GM23338 (cell line): ENCODE data around the gene KIFC1. TPM values are rescaled to one million over a fixed set of nuclear protein-coding genes. Genes with fewer than 3 reads are reported as not detected.
"Not testable (repeated sequence)": the region's sequence is repeated elsewhere in the genome, so short reads cannot be mapped to it uniquely, and the experiment has no call there.

Experiments
- ATAC-seq: fragments of 200-7000 bp; cut with Tn5 transposase; 3 replicates; pipeline ENCODE4 v1.9.1; 2020
- DNase-seq: peaks from one replicate; pipeline ENCODE4 v3.0.0-alpha.2; 2015; ENCODE audit warnings: low spot score
- H2AFZ ChIP-seq: fragments of 200-600 bp; sonication (generic); 2 replicates; pipeline ENCODE4 v1.8.0; 2016; ENCODE audit warnings: antibody characterized with exemption, mild to moderate bottlenecking, moderate library complexity
- H3F3A ChIP-seq: fragments of 200-600 bp; sonication (generic); replicated peaks from 2 replicates; pipeline ENCODE4 v1.8.0; 2017; ENCODE audit warnings: antibody characterized with exemption, mixed run types, low read depth
- H3K27ac ChIP-seq: fragments of 200-600 bp; sonication (generic); 2 replicates; pipeline ENCODE4 v1.6.1; 2016; ENCODE audit warnings: low read depth
- H3K27me3 ChIP-seq: fragments of 200-600 bp; sonication (generic); 2 replicates; pipeline ENCODE4 v1.8.0; 2016; ENCODE audit warnings: mild to moderate bottlenecking, mixed run types, moderate library complexity; ENCODE audit not compliant: insufficient read depth
- H3K36me3 ChIP-seq: fragments of 200-600 bp; sonication (generic); 2 replicates; pipeline ENCODE4 v1.8.0; 2016; ENCODE audit warnings: mild to moderate bottlenecking; ENCODE audit not compliant: insufficient read depth
- H3K4me1 ChIP-seq: fragments of 200-600 bp; sonication (generic); 2 replicates; pipeline ENCODE4 v1.8.0; 2016; ENCODE audit warnings: mild to moderate bottlenecking, moderate library complexity; ENCODE audit not compliant: insufficient read depth
- H3K4me2 ChIP-seq: fragments of 200-600 bp; sonication (generic); 2 replicates; pipeline ENCODE4 v1.7.1; 2017; ENCODE audit warnings: mixed run types
- H3K4me3 ChIP-seq: fragments of 200-600 bp; sonication (generic); 2 replicates; pipeline ENCODE4 v1.6.1; 2016; ENCODE audit warnings: mixed run types
- H3K79me2 ChIP-seq: fragments of 200-600 bp; sonication (generic); replicated peaks from 2 replicates; pipeline ENCODE4 v1.8.0; 2017; ENCODE audit warnings: mild to moderate bottlenecking; ENCODE audit not compliant: insufficient read depth
- H3K9me2 ChIP-seq: fragments of 200-600 bp; sonication (generic); 2 replicates; pipeline ENCODE4 v1.8.0; 2017; ENCODE audit not compliant: insufficient read depth
- H4K20me1 ChIP-seq: fragments of 200-600 bp; sonication (generic); replicated peaks from 2 replicates; pipeline ENCODE4 v1.8.0; 2017; ENCODE audit warnings: mild to moderate bottlenecking; ENCODE audit not compliant: insufficient read depth
- H3K27ac Mint-ChIP-seq: 2 replicates; pipeline ENCODE4 v1.8.0; 2020; ENCODE audit warnings: inconsistent platforms, mild to moderate bottlenecking, moderate library complexity, mixed read lengths
- H3K27me3 Mint-ChIP-seq: 3 replicates; pipeline ENCODE4 v1.8.0; 2022; ENCODE audit warnings: low read depth, mild to moderate bottlenecking, moderate library complexity, mixed read lengths, inconsistent platforms; ENCODE audit not compliant: insufficient read depth, poor library complexity
- H3K36me3 Mint-ChIP-seq: 3 replicates; pipeline ENCODE4 v1.8.0; 2021; ENCODE audit warnings: low read depth, mild to moderate bottlenecking, inconsistent platforms, moderate library complexity, mixed read lengths
- H3K4me1 Mint-ChIP-seq: 3 replicates; pipeline ENCODE4 v1.8.0; 2020; ENCODE audit warnings: mild to moderate bottlenecking, inconsistent platforms, mixed read lengths
- H3K4me3 Mint-ChIP-seq: 3 replicates; pipeline ENCODE4 v1.8.0; 2021; ENCODE audit warnings: moderate library complexity, mild to moderate bottlenecking, inconsistent platforms, mixed read lengths
- H3K9me3 Mint-ChIP-seq: 3 replicates; pipeline ENCODE4 v1.8.0; 2020; ENCODE audit warnings: moderate library complexity, mild to moderate bottlenecking, inconsistent platforms, mixed read lengths
- CREB1 ChIP-seq: fragments of 250-450 bp; sonication (Bioruptor Pico); IDR thresholded peaks from 2 replicates; pipeline ENCODE4 v1.5.0; 2020; ENCODE audit warnings: low read depth, mild to moderate bottlenecking, moderate library complexity
- EZH2 ChIP-seq: fragments of 200-600 bp; sonication (generic); IDR thresholded peaks from one replicate; pipeline ENCODE4 v1.8.0; 2017; ENCODE audit warnings: antibody characterized with exemption, mild to moderate bottlenecking, low read depth; ENCODE audit not compliant: unreplicated experiment
- EZH2phosphoT487 ChIP-seq: fragments of 200-600 bp; sonication (generic); IDR thresholded peaks from one replicate; pipeline ENCODE4 v1.8.1; 2018; ENCODE audit warnings: antibody characterized with exemption; ENCODE audit not compliant: unreplicated experiment
- JUNB ChIP-seq: IDR thresholded peaks from one replicate; pipeline ENCODE4 v1.6.1; 2016; ENCODE audit warnings: antibody characterized with exemption; ENCODE audit not compliant: unreplicated experiment
- NANOG ChIP-seq: IDR thresholded peaks from 2 replicates; pipeline ENCODE4 v1.6.1; 2016; ENCODE audit warnings: antibody characterized with exemption, borderline replicate concordance
- ZNF114 ChIP-seq: fragments of 250-450 bp; sonication (Bioruptor Pico); IDR thresholded peaks from 2 replicates; pipeline ENCODE4 v1.5.0; 2020; ENCODE audit warnings: mild to moderate bottlenecking, moderate library complexity
- ZNF331 ChIP-seq: fragments of 250-450 bp; sonication (Bioruptor Pico); IDR thresholded peaks from 2 replicates; pipeline ENCODE4 v1.5.0; 2020; ENCODE audit warnings: low read depth, mild to moderate bottlenecking, moderate library complexity
- polyA plus RNA-seq: library from polyadenylated mRNA; unstranded; fragments of >200 nt; fragmentation: Nextera tagmentation; extraction: Ambion mirVana; gene quantifications from 2 replicates; pipeline ENCODE4 v1.2.1, GENCODE V29; 2016
- total RNA-seq: library from RNA; depleted of rRNA; stranded (reverse); fragments of >200 nt; shearing (Covaris generic); gene quantifications from 2 replicates; pipeline ENCODE4 v1.2.3, GENCODE V29; 2014
- TF ChIP-seq, protein P1 (sequence below): IDR thresholded peaks from one replicate; pipeline ENCODE4 v1.6.1; 2018; ENCODE audit warnings: antibody characterized with exemption; ENCODE audit not compliant: unreplicated experiment
- TF ChIP-seq, protein P2 (sequence below), 2 experiments: fragments of 200-600 bp in 1 of 2; sonication (generic) in 1 of 2; conservative IDR thresholded peaks; 2 replicates each; pipeline versions ENCODE4 v1.5.1 to v1.6.1; 2016 to 2017; ENCODE audit warnings: antibody characterized with exemption in 2 of 2, low read depth in 2 of 2, mild to moderate bottlenecking in 2 of 2, moderate library complexity in 1 of 2

Gene KIFC1
- total and polyA plus RNA-seq, 2 experiments from 2014 or later, result 10.3 to 61.7 TPM

GRCh38 chr6:33375143-33375671 is 16.4 kb upstream of the KIFC1 start:
- no peak overlapping the region for H3K4me3 Mint-ChIP-seq
- DNase-seq, result no peak
- no peaks in the 10 kb centered on the region for H3K9me2 ChIP-seq
- peak overlapping the region; percentile 95; the same call in 1 of the 2 replicates for H2AFZ ChIP-seq
- H3K27me3 Mint-ChIP-seq, result peaks cover 9% of the 10 kb centered on the region
- no peak overlapping the region for H3K4me3 ChIP-seq
- H3K4me1 Mint-ChIP-seq, result peaks cover 31% of the 10 kb centered on the region
- H3K36me3 Mint-ChIP-seq, result no peaks in the 10 kb centered on the region
- no peaks in the 10 kb centered on the region for H4K20me1 ChIP-seq
- TF ChIP-seq EZH2, result no peak
- TF ChIP-seq ZNF331 (CRISPR knock-in tag), result no peak
- TF ChIP-seq CREB1 (CRISPR knock-in tag), result no peak
- TF ChIP-seq, protein P1, sequence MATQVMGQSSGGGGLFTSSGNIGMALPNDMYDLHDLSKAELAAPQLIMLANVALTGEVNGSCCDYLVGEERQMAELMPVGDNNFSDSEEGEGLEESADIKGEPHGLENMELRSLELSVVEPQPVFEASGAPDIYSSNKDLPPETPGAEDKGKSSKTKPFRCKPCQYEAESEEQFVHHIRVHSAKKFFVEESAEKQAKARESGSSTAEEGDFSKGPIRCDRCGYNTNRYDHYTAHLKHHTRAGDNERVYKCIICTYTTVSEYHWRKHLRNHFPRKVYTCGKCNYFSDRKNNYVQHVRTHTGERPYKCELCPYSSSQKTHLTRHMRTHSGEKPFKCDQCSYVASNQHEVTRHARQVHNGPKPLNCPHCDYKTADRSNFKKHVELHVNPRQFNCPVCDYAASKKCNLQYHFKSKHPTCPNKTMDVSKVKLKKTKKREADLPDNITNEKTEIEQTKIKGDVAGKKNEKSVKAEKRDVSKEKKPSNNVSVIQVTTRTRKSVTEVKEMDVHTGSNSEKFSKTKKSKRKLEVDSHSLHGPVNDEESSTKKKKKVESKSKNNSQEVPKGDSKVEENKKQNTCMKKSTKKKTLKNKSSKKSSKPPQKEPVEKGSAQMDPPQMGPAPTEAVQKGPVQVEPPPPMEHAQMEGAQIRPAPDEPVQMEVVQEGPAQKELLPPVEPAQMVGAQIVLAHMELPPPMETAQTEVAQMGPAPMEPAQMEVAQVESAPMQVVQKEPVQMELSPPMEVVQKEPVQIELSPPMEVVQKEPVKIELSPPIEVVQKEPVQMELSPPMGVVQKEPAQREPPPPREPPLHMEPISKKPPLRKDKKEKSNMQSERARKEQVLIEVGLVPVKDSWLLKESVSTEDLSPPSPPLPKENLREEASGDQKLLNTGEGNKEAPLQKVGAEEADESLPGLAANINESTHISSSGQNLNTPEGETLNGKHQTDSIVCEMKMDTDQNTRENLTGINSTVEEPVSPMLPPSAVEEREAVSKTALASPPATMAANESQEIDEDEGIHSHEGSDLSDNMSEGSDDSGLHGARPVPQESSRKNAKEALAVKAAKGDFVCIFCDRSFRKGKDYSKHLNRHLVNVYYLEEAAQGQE, result no peak
- no peak for TF ChIP-seq JUNB
- no peaks in the 10 kb centered on the region for H3K79me2 ChIP-seq
- peak overlapping the region; percentile 48; the same call in 1 of the 2 replicates for H3K27ac Mint-ChIP-seq
- no peaks in the 10 kb centered on the region for H3K27me3 ChIP-seq
- H3F3A ChIP-seq, result 0 out of 2 replicates have a peak, but pooled peaks cover 3% of the 10 kb centered on the region
- peak overlapping the region; percentile 78 for H3K27ac ChIP-seq
- no peaks in the 10 kb centered on the region for H3K9me3 Mint-ChIP-seq
- no peaks in the 10 kb centered on the region for H3K36me3 ChIP-seq
- H3K4me2 ChIP-seq, result 0 out of 2 replicates have a peak overlapping the region, but pooled peaks have one; percentile 32
- peaks cover 27% of the 10 kb centered on the region for H3K4me1 ChIP-seq
- no peak for ATAC-seq

GRCh38 chr6:33377171-33377570 is 14.5 kb upstream of the KIFC1 start:
- no peak overlapping the region for H3K4me3 ChIP-seq
- DNase-seq (no peak), ATAC-seq (no peak)
- peak overlapping the region; percentile 13 for H2AFZ ChIP-seq
- TF ChIP-seq ZNF114, result no peak
- no peak for TF ChIP-seq JUNB
- no peak for TF ChIP-seq ZNF331 (CRISPR knock-in tag)
- no peak for TF ChIP-seq EZH2phosphoT487
- TF ChIP-seq NANOG, result no peak
- no peak for TF ChIP-seq EZH2
- TF ChIP-seq, protein P2, sequence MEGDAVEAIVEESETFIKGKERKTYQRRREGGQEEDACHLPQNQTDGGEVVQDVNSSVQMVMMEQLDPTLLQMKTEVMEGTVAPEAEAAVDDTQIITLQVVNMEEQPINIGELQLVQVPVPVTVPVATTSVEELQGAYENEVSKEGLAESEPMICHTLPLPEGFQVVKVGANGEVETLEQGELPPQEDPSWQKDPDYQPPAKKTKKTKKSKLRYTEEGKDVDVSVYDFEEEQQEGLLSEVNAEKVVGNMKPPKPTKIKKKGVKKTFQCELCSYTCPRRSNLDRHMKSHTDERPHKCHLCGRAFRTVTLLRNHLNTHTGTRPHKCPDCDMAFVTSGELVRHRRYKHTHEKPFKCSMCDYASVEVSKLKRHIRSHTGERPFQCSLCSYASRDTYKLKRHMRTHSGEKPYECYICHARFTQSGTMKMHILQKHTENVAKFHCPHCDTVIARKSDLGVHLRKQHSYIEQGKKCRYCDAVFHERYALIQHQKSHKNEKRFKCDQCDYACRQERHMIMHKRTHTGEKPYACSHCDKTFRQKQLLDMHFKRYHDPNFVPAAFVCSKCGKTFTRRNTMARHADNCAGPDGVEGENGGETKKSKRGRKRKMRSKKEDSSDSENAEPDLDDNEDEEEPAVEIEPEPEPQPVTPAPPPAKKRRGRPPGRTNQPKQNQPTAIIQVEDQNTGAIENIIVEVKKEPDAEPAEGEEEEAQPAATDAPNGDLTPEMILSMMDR (conservative IDR thresholded peaks at IDR 0.05; ENCODE audit: low read depth in 2 of 2), result no peak
- no peaks in the 10 kb centered on the region for H3K9me2 ChIP-seq
- H3K4me3 Mint-ChIP-seq, result no peak overlapping the region
- H3K27ac Mint-ChIP-seq, result no peak overlapping the region
- no peaks in the 10 kb centered on the region for H3K36me3 Mint-ChIP-seq
- H3K79me2 ChIP-seq, result no peaks in the 10 kb centered on the region
- H3K4me1 Mint-ChIP-seq, result peaks cover 31% of the 10 kb centered on the region
- peaks cover 26% of the 10 kb centered on the region for H3K4me1 ChIP-seq
- H4K20me1 ChIP-seq, result no peaks in the 10 kb centered on the region
- H3K36me3 ChIP-seq, result no peaks in the 10 kb centered on the region
- no peaks in the 10 kb centered on the region for H3K27me3 ChIP-seq
- H3F3A ChIP-seq, result no peaks in the 10 kb centered on the region
- H3K4me2 ChIP-seq, result no peak overlapping the region
- H3K27me3 Mint-ChIP-seq, result peaks cover 9% of the 10 kb centered on the region
- H3K27ac ChIP-seq, result no peak overlapping the region
- H3K9me3 Mint-ChIP-seq, result no peaks in the 10 kb centered on the region

GRCh38 chr6:33379184-33379583 is 12.4 kb upstream of the KIFC1 start:
- not testable (repeated sequence) for H3K9me2 ChIP-seq, H2AFZ ChIP-seq, H3K4me3 ChIP-seq, H3F3A ChIP-seq, ATAC-seq, DNase-seq, H3K9me3 Mint-ChIP-seq, H3K36me3 Mint-ChIP-seq, H3K79me2 ChIP-seq, H3K27me3 ChIP-seq, H3K4me2 ChIP-seq, H3K36me3 ChIP-seq, H3K27ac ChIP-seq, H3K27ac Mint-ChIP-seq, H3K4me3 Mint-ChIP-seq, H4K20me1 ChIP-seq
- peaks cover 11% of the 10 kb centered on the region for H3K27me3 Mint-ChIP-seq
- H3K4me1 ChIP-seq, result peaks cover 15% of the 10 kb centered on the region
- peaks cover 17% of the 10 kb centered on the region for H3K4me1 Mint-ChIP-seq
